Measurements from ENCODE around the gene APELA.

Gene APELA

DNA sequence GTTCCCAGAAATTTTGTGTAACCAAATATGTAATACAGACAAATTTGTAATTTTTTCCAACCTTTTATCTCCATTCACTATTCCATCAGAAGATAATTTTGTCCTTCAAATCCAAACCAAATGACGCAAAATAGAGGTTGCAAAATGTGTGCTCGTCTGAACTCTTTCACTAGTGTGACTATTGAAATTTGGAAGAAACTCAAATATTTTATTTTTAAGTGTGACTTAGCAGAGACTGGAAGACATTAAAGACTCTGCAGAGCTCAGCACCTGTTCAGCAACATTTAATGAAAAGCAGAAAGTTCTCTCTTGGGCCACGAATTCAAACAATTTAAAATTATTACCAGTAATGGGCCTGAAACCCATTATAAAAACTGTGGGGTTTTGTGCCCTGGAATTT is 30.0 kb upstream of the APELA start:
- H3K27ac ChIP-seq (ENCODE audit: low read length): no peak overlapping the region
- no peak overlapping the region for H2AFZ ChIP-seq (ENCODE audit: low read length)
- H3K4me2 ChIP-seq (ENCODE audit: low read depth, low read length): no peak overlapping the region
- no peak for DNase-seq
- H3K9ac ChIP-seq (ENCODE audit: low read length): no peak overlapping the region
- H3K4me3 ChIP-seq (ENCODE audit: low read length): no peak overlapping the region
- H3K9me3 ChIP-seq (replicated peaks; ENCODE audit: insufficient read depth, low read length): no peaks in the 10 kb centered on the region
- no peaks in the 10 kb centered on the region for H4K20me1 ChIP-seq (ENCODE audit: insufficient read depth, low read length)
- H3K4me1 ChIP-seq (ENCODE audit: low read length): no peaks in the 10 kb centered on the region
- H3K36me3 ChIP-seq (replicated peaks; ENCODE audit: insufficient read depth, low read length): no peaks in the 10 kb centered on the region
- no peaks in the 10 kb centered on the region for H3K79me2 ChIP-seq (ENCODE audit: low read length)
- TF ChIP-seq, protein P1, sequence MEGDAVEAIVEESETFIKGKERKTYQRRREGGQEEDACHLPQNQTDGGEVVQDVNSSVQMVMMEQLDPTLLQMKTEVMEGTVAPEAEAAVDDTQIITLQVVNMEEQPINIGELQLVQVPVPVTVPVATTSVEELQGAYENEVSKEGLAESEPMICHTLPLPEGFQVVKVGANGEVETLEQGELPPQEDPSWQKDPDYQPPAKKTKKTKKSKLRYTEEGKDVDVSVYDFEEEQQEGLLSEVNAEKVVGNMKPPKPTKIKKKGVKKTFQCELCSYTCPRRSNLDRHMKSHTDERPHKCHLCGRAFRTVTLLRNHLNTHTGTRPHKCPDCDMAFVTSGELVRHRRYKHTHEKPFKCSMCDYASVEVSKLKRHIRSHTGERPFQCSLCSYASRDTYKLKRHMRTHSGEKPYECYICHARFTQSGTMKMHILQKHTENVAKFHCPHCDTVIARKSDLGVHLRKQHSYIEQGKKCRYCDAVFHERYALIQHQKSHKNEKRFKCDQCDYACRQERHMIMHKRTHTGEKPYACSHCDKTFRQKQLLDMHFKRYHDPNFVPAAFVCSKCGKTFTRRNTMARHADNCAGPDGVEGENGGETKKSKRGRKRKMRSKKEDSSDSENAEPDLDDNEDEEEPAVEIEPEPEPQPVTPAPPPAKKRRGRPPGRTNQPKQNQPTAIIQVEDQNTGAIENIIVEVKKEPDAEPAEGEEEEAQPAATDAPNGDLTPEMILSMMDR (IDR thresholded peaks at IDR 0.05; ENCODE audit: low read length): no peak
- no peak for TF ChIP-seq EZH2 (optimal IDR thresholded peaks at IDR 0.05; ENCODE audit: low read depth, low read length)
- no peak for TF ChIP-seq EZH2phosphoT487 (IDR thresholded peaks at IDR 0.05; ENCODE audit: low read length)
- H3K9me2 ChIP-seq (replicated peaks; ENCODE audit: insufficient read depth, low read length): no peaks in the 10 kb centered on the region
- no peaks in the 10 kb centered on the region for H3K27me3 ChIP-seq (replicated peaks; ENCODE audit: insufficient read depth, low read length)
- H3F3A ChIP-seq (ENCODE audit: insufficient read depth, low read length): no peaks in the 10 kb centered on the region

DNA sequence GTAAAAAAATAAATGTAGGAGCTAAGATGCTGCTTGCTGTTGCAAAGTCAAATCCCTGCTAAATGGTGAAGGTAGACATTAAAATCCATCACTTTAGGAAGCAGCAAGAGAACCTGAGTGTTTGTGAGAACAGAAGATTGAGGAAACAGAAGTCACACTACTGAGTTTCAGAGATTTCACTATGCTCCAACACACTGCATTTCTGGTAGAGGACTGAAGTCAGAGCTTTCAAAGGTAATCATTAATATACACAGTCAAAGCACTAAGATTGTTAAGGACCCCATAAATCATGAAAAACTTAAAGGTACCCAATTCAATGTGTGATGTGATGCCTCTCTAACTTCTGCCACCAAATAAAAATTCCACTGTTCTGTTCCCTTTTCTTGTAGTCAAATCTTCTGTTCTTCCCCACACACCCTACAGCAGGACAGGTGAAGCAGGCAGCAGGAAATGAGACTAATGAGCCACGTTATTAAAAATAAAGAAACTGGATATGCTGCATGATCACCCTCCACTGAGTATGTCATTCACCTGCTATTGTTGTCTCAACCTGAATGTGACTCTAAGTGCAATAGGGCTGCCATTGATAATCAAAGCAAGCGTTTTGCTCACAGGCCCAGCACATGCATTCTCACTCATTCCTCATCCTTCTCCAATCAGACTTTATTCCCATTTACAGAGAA is 28.9 kb upstream of the APELA start:
- no peak overlapping the region for H3K27ac ChIP-seq (ENCODE audit: low read length)
- no peak for DNase-seq
- H4K20me1 ChIP-seq (ENCODE audit: insufficient read depth, low read length): no peaks in the 10 kb centered on the region
- H2AFZ ChIP-seq (ENCODE audit: low read length): no peak overlapping the region
- no peaks in the 10 kb centered on the region for H3K4me1 ChIP-seq (ENCODE audit: low read length)
- H3K4me2 ChIP-seq (ENCODE audit: low read depth, low read length): no peak overlapping the region
- TF ChIP-seq EZH2 (optimal IDR thresholded peaks at IDR 0.05; ENCODE audit: low read depth, low read length) (no peak), EZH2phosphoT487 (IDR thresholded peaks at IDR 0.05; ENCODE audit: low read length) (no peak)
- TF ChIP-seq, protein P1 (IDR thresholded peaks at IDR 0.05; ENCODE audit: low read length): no peak
- no peak overlapping the region for H3K9ac ChIP-seq (ENCODE audit: low read length)
- no peaks in the 10 kb centered on the region for H3K9me2 ChIP-seq (replicated peaks; ENCODE audit: insufficient read depth, low read length)
- H3K36me3 ChIP-seq (replicated peaks; ENCODE audit: insufficient read depth, low read length): no peaks in the 10 kb centered on the region
- no peaks in the 10 kb centered on the region for H3K79me2 ChIP-seq (ENCODE audit: low read length)
- H3K27me3 ChIP-seq (replicated peaks; ENCODE audit: insufficient read depth, low read length): no peaks in the 10 kb centered on the region
- no peak overlapping the region for H3K4me3 ChIP-seq (ENCODE audit: low read length)
- H3F3A ChIP-seq (ENCODE audit: insufficient read depth, low read length): no peaks in the 10 kb centered on the region
- H3K9me3 ChIP-seq (replicated peaks; ENCODE audit: insufficient read depth, low read length): no peaks in the 10 kb centered on the region

DNA sequence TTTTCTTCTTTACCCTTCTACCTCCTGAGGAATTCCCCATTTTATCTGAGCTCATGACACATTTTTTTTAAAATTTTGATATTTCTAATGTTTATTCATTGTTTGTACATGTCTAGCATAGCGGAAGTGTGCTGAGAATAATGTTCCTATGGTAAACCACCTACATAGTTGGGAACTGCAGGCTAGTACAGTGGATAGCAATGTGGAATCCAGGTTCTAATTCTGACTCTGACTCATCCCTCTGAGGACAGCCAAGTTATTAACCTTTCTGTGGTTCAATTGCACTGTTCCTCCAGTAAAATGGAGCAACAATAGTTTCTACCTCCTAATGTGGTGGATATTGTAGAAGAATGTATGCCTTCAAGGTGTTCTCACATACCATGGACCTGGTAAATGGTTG is 20.6 kb upstream of the APELA start:
- no peak for DNase-seq
- Histone ChIP-seq H3K4me2 (ENCODE audit: low read depth, low read length) (no peak overlapping the region), H3K79me2 (ENCODE audit: low read length) (no peaks in the 10 kb centered on the region), H3K4me3 (ENCODE audit: low read length) (no peak overlapping the region), H4K20me1 (ENCODE audit: insufficient read depth, low read length) (no peaks in the 10 kb centered on the region), H3F3A (ENCODE audit: insufficient read depth, low read length) (no peaks in the 10 kb centered on the region), H3K36me3 (replicated peaks; ENCODE audit: insufficient read depth, low read length) (no peaks in the 10 kb centered on the region), H3K27me3 (replicated peaks; ENCODE audit: insufficient read depth, low read length) (no peaks in the 10 kb centered on the region), H3K9ac (ENCODE audit: low read length) (no peak overlapping the region), H3K9me2 (replicated peaks; ENCODE audit: insufficient read depth, low read length) (no peaks in the 10 kb centered on the region), H3K27ac (ENCODE audit: low read length) (no peak overlapping the region), H2AFZ (ENCODE audit: low read length) (no peak overlapping the region), H3K9me3 (replicated peaks; ENCODE audit: insufficient read depth, low read length) (no peaks in the 10 kb centered on the region), H3K4me1 (ENCODE audit: low read length) (no peaks in the 10 kb centered on the region)
- TF ChIP-seq, protein P1 (IDR thresholded peaks at IDR 0.05; ENCODE audit: low read length): no peak
- no peak for TF ChIP-seq EZH2phosphoT487 (IDR thresholded peaks at IDR 0.05; ENCODE audit: low read length)
- TF ChIP-seq EZH2 (optimal IDR thresholded peaks at IDR 0.05; ENCODE audit: low read depth, low read length): no peak

Data from MM.1S (cell line).